ENCODE results near the gene UGT2B7.

UGT2B7 gene

GRCh38 chr4:69096111-69096656, at the start of gene UGT2B7:
TSS of gene UGT2B7 (plus strand) at chr4:69096474. CDS start at chr4:69096521, 47 bp downstream.
- DNase-seq (ENCODE audit: low spot score) = peak; percentile 20

DNA sequence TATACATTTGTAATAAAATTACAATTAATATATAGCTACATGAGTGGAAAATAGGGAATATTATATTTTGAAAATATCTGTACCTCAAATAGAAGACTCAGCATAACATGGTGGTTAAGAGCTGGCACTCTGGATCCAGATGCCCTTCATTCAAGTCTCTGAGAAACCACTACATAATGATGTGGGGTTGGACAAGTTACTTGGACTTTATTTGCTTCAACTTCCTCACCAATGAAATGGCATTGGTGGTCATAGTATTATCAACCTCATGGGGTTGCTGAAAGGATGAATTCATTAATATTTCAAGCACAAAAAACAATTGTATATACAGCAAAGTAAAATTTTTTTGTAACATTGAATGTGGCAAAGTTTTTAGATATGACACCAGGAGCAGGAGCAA, 46.4 kb upstream of the UGT2B7 start:
- DNase-seq (ENCODE audit: low spot score) = peak; percentile 40

DNA sequence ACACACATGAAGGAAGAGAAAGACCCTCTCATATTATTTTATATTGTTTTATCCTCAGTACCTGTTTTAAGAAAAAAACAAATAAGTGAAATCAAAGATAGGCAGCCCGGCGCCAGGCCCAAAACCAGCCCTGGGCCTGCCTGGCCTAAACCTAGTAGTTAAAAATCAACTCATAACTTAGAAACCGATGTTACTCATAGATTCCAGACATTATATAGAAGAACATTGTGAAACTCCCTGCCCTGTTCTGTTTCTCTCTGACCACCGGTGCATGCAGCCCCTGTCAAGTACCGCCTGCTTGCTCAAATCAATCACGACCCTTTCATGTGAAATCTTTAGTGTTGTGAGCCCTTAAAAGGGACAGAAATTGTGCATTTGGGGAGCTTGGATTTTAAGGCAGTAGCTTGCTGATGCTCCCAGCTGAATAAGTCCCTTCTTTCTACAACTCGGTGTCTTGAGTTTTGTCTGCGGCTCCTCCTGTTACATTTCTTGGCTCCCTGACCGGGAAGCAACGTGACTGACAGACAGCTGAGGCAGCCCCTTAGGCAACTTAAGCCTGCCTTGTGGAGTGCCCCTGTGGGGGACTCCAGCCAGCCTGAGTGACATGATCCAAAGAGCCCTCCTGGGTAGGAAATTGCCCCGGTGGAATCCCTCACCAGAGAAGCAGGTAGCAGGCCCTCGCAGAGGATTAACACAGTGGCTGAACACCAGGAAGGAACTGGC, 45.3 kb upstream of the UGT2B7 start:
- peak; percentile 86 for DNase-seq (ENCODE audit: low spot score)

- DNase-seq (ENCODE audit: low spot score) = no peak
Observed at GRCh38 chr4:69051576-69051943, 44.7 kb upstream of the UGT2B7 start.

DNA sequence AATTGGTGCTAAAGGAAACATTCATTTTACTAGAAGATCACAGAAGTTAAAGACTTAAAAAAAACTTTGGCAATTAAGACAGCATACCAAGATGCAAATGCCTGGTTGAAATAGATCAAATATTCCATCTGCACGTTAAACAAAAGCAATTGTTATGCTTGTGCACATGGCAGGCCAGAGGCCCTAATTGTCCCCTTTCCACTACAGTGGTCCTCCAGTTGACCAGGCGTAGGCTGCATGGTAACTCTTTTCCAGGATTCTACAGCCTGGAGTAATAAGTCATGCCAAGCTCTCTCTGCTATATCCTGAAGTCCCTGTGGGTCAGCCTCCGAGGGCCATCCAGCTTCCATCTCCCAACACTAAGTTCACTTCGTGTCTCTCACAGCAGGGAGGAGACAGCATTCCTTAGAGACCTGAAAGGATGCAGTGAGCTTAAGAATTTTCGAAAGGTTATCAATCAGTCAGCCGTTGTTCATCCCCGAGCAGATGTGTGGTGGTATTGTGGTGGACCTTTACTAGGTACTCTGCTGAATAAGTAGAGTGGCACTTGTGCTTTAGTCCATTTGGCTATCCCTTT, 42.9 kb upstream of the UGT2B7 start:
- peak; percentile 69 for DNase-seq (ENCODE audit: low spot score)

DNA sequence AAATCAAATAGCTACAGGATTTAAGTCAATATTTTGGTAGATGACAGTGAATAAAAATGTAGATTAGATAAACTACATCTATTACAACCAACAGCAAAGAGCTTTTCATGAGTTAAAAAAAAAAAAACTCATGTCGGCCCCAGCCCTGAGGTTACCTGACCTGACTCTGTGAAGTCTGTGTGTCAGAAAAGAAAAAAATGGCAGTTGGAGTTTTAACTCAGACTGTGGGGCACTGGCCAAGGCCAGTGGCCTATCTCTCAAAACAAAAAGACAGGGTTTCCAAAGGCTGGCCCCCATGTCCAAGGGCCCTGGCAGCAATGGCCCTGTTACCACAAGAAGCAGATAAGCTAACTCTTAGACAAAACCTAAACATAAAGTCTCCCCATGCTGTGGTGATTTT, 42.2 kb upstream of the UGT2B7 start:
- DNase-seq (ENCODE audit: low spot score) = peak; percentile 46

- DNase-seq (ENCODE audit: low spot score) = peak; percentile 94
Observed at GRCh38 chr4:69054578-69055200, 41.6 kb upstream of the UGT2B7 start.

GRCh38 chr4:69056150-69056549, 40.1 kb upstream of the UGT2B7 start:
- DNase-seq (ENCODE audit: low spot score) = no peak

- DNase-seq (ENCODE audit: low spot score) = peak; percentile 92
Observed at GRCh38 chr4:69056921-69057550, 39.2 kb upstream of the UGT2B7 start.

GRCh38 chr4:69057620-69058409, 38.5 kb upstream of the UGT2B7 start:
- peak; percentile 49 for DNase-seq (ENCODE audit: low spot score)

DNA sequence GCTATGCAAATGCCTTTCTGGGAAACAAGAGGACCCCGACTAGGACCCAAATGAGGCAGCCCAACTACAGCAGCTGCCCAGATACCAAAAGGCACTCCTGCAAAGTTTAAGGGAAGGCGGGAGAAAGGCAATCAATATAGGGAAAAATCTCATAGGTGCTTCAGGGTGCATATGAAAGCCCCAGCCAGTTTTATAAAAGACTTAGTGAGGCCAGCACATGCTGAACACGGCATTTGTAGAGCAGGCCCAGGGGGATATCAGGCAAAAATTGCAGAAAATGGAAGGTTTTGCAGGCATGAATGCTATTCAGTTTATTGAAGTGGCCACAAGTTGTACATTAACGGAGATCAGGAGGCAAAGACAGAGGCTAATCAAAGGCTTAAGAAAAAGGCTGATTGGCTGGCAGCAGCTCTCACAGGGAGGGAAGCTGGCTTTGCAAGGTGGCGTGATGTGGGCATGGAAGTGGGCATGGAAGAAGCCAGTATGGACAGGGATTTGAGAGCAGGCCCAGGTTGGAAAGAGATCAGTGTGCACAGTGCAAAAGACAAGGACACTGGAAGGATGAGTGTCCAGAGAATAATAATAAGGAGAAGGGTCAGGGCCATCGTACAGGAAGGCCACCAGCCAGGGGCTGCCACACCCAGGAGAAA, 37.7 kb upstream of the UGT2B7 start:
- peak; percentile 66 for DNase-seq (ENCODE audit: low spot score)

- no peak for DNase-seq (ENCODE audit: low spot score)
Observed at GRCh38 chr4:69060651-69061308, 35.5 kb upstream of the UGT2B7 start.

DNA sequence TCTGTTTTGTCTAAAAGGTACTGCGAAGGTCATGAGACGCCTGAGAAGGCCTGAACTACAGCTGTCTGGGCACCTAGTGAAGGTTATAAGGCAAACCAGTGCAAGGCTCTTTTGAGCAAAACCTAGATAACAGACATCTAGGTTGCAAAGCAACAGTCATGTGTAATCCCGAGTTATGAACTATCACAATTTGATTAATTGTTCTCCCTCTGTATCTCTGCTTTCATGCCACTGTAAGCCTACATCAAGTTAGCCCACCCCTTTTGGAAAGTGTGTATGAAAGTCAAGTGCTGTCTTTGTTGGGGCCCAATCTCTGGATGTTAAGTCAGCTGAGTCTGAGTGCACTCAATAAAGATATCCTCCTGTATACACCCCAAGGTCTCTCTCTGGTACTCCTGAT, 31.9 kb upstream of the UGT2B7 start:
- no peak for DNase-seq (ENCODE audit: low spot score)

GRCh38 chr4:69066945-69067344, 29.3 kb upstream of the UGT2B7 start:
- DNase-seq (ENCODE audit: low spot score) = peak; percentile 67

DNA sequence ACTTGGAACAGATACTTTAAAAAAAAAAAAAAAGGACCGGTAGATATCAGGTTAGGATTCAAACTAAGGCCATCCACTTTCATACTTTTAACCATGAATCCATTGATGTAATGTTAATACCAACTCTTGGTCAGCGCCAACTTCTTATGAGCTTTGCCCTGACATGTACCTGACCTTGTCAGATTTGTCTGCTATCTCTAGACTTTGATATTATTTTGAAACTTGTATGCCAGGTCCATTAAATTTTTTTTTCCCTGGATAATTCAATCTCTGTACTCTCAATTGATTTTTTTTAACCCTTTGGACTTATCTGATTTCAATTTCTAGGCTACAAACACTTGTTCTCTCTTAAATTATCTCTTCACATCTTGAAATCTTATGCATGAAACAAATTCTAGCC, 27.2 kb upstream of the UGT2B7 start:
- DNase-seq (ENCODE audit: low spot score) = no peak

DNA sequence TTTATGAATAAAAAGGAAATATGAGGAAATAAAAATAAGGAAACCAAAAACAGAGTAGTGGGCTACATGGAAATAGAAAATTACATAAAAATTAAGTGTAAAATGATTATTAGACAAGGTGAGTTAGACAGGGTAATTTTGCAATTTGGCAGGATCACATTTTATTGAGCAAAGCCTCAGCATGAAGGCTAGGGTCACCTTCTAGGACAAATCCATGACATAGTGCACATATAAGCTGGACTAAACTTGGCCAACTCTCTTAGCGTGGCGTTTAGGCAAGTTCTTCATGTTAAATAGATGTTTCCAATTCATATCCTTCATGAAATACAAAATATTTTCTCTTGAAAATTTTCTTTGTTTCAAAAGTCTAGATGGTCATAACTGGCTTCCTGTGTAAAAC, 25.7 kb upstream of the UGT2B7 start:
- DNase-seq (ENCODE audit: low spot score) = no peak

GRCh38 chr4:69071286-69071685, 25.0 kb upstream of the UGT2B7 start:
- no peak for DNase-seq (ENCODE audit: low spot score)

- no peak for DNase-seq (ENCODE audit: low spot score)
Observed at GRCh38 chr4:69073375-69073774, 22.9 kb upstream of the UGT2B7 start.

DNA sequence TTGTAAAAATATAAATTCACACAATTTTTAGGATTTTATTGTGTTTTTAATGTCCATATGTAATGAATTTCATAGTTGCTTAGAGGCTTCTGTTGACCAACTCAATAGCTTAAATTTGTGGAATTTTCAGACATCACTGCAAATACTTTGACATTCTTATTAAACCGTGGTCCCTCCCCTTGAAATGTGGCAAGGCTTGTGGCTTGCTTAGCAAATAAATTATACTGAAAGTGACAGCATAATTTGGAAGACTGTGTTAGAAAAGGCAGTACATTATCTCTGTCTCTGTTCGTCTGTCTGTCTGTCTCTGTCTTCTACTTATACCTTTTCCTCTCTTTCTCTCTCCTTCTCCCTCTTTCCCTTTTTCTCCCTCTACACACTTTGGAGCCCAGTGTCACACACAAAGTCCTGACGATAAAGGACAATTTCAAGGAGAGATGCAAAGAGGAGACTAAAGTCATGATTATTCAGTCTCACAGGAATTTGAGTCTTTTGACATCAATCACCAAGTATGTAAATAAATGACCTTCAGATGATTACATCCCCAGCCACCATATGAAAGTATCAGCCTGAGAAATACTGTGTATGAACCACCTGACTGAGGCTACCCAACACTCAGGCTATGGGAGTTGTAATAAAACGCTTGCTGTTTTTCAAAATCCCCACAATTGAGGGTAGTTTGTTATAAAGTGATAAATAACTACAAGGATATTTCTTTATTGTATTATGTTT, 21.0 kb upstream of the UGT2B7 start:
- DNase-seq (ENCODE audit: low spot score) = peak; percentile 77

DNA sequence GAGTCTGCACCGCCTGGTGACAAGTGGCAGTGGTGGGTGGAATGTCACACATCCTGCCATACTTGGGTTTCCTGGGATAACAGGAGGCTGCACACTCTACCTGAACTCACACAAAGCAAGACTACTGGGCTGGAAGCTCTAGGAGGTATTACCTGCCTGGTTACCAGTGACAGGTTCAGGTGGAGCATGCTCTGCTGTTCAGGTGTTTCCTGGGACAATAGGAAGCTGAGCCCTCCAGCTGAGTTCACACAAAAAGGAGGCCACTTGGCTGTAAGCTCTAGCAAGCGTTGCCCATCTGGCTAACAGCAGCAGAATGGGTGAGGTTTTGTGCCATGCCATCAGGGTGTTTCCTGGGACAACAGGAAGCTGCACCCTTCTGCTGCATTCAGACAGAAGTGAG, 17.4 kb upstream of the UGT2B7 start:
- no peak for DNase-seq (ENCODE audit: low spot score)

All from kidney tubule cell (primary cell).